OCI-LY1 (cell line): Measurements from ENCODE around the gene FMNL3.

ENCODE experiments used
- CTCF ChIP-seq: fragments of 200-600 bp; sonication (generic), shearing (Covaris generic); IDR thresholded peaks from 2 replicates; pipeline ENCODE4 v1.5.1; 2017; ENCODE audit warnings: mild to moderate bottlenecking, antibody characterized with exemption, low read length, moderate library complexity, mixed read lengths
- EZH2 ChIP-seq: fragments of 200-600 bp; sonication (generic), shearing (Covaris generic); IDR thresholded peaks from 2 replicates; pipeline ENCODE4 v1.8.0; 2017; ENCODE audit warnings: borderline replicate concordance, mixed run types, mild to moderate bottlenecking, antibody characterized with exemption, low read length, moderate library complexity, mixed read lengths

- TF ChIP-seq CTCF (no peak), EZH2 (no peak)
Observed at GRCh38 chr12:49748306-49748705, 41.1 kb upstream of the FMNL3 start.
